GM10266 (cell line): Measurements from ENCODE around the gene PRKX.
"Not testable (repeated sequence)": the region's sequence is repeated elsewhere in the genome, so short reads cannot be mapped to it uniquely, and the experiment has no call there.

Source experiments
- DNase-seq: peaks from one replicate; pipeline ENCODE4 v3.0.0; 2012; ENCODE audit errors: extremely low spot score
- CTCF ChIP-seq: IDR thresholded peaks from 2 replicates; pipeline ENCODE4 v1.5.1; 2012; ENCODE audit warnings: mild to moderate bottlenecking, low read depth; ENCODE audit not compliant: control insufficient read depth, insufficient read depth; ENCODE audit errors: missing control alignments

Gene PRKX

GRCh38 chrX:3669841-3670475 is 43.5 kb downstream of the PRKX start:
- no peak for TF ChIP-seq CTCF
- DNase-seq = no peak

GRCh38 chrX:3666975-3667374 is 46.5 kb downstream of the PRKX start:
- no peak for DNase-seq
- no peak for TF ChIP-seq CTCF

GRCh38 chrX:3664921-3665320 is 48.5 kb downstream of the PRKX start:
- DNase-seq = no peak
- no peak for TF ChIP-seq CTCF

- not testable (repeated sequence) for DNase-seq
These were observed 49.7 kb downstream of the PRKX start for GRCh38 chrX:3663576-3664250.

- no peak for TF ChIP-seq CTCF
These were observed 53.7 kb downstream of the PRKX start for GRCh38 chrX:3659761-3660160.

GRCh38 chrX:3655181-3655580 is 58.3 kb downstream of the PRKX start:
- no peak for TF ChIP-seq CTCF
- no peak for DNase-seq

More at GRCh38 chrX:3659761-3660160, 53.7 kb downstream of the PRKX start:
- DNase-seq = no peak

GRCh38 chrX:3653111-3653510 is 60.3 kb downstream of the PRKX start:
- TF ChIP-seq CTCF = no peak
- no peak for DNase-seq
